Medulla oblongata (tissue), 1 donor: ENCODE results near the gene SFPQ.
"Not testable (repeated sequence)": the region's sequence is repeated elsewhere in the genome, so short reads cannot be mapped to it uniquely, and the experiment has no call there.

Source experiments
- DNase-seq: peaks from one replicate; pipeline ENCODE4 v3.0.0-alpha.2; 2015; ENCODE audit errors: extremely low spot score

SFPQ gene

GRCh38 chr1:35188578-35189392 is 4.2 kb downstream of the SFPQ start:
- DNase-seq, result no peak

GRCh38 chr1:35187816-35188342 is 5.1 kb downstream of the SFPQ start:
- DNase-seq, result no peak

GRCh38 chr1:35186239-35186638 is 6.7 kb downstream of the SFPQ start:
- DNase-seq, result no peak

GRCh38 chr1:35185200-35185599 is 7.7 kb downstream of the SFPQ start:
- no peak for DNase-seq

GRCh38 chr1:35184495-35185199 is 8.3 kb downstream of the SFPQ start:
- DNase-seq, result no peak

- DNase-seq, result no peak
Observed at GRCh38 chr1:35181790-35182455, 11.0 kb downstream of the SFPQ start.

GRCh38 chr1:35180776-35181374 is 12.1 kb downstream of the SFPQ start:
- DNase-seq, result no peak

- DNase-seq, result no peak
Observed at GRCh38 chr1:35179908-35180307, 13.0 kb downstream of the SFPQ start.

- no peak for DNase-seq
Observed at GRCh38 chr1:35178874-35179380, 14.0 kb downstream of the SFPQ start.

- no peak for DNase-seq
Observed at GRCh38 chr1:35178295-35178695, 14.7 kb downstream of the SFPQ start.

- no peak for DNase-seq
Observed at GRCh38 chr1:35177237-35177786, 15.6 kb downstream of the SFPQ start.

- DNase-seq, result no peak
Observed at GRCh38 chr1:35175602-35176001, 17.3 kb downstream of the SFPQ start.

GRCh38 chr1:35175098-35175576 is 17.8 kb downstream of the SFPQ start:
- DNase-seq, result no peak

GRCh38 chr1:35173909-35174540 is 18.9 kb downstream of the SFPQ start:
- DNase-seq, result no peak

GRCh38 chr1:35173491-35173890 is 19.5 kb downstream of the SFPQ start:
- no peak for DNase-seq

GRCh38 chr1:35172022-35172421 is 20.9 kb downstream of the SFPQ start:
- DNase-seq, result no peak

GRCh38 chr1:35171579-35171978 is 21.4 kb downstream of the SFPQ start:
- DNase-seq, result no peak

- no peak for DNase-seq
Observed at GRCh38 chr1:35164893-35165292, 28.1 kb downstream of the SFPQ start.

- no peak for DNase-seq
Observed at GRCh38 chr1:35151220-35151619, 41.7 kb downstream of the SFPQ start.

- DNase-seq, result not testable (repeated sequence)
Observed at GRCh38 chr1:35145892-35146549, 46.9 kb downstream of the SFPQ start.
